Stimulated activated CD8-positive, alpha-beta memory T cell treated with anti-CD3 and anti-CD28 coated beads, Interleukin-4, amount 100 ng/mL, for 48 hours (primary cell): ENCODE results near the gene NLRP2B.
"Not testable (repeated sequence)": the region's sequence is repeated elsewhere in the genome, so short reads cannot be mapped to it uniquely, and the experiment has no call there.

Experiments used
- DNase-seq: peaks from one replicate; pipeline ENCODE4 v3.0.0-alpha.2; 2020

The NLRP2B gene

GRCh38 chrX:57680160-57680559 is at the start of gene NLRP2B:
Gene NLRP2B, minus strand, starts transcription at chrX:57680260.
- no peak for DNase-seq

GRCh38 chrX:57725995-57726394 is 45.9 kb upstream of the NLRP2B start:
- DNase-seq: not testable (repeated sequence)

GRCh38 chrX:57681341-57681740 is 1.3 kb upstream of the NLRP2B start:
- no peak for DNase-seq

GRCh38 chrX:57678686-57679428 is 1.2 kb downstream of the NLRP2B start:
- DNase-seq: no peak

- DNase-seq: no peak
Measured at GRCh38 chrX:57677132-57677858, 2.8 kb downstream of the NLRP2B start.

- DNase-seq: no peak
Measured at GRCh38 chrX:57675320-57675719, 4.7 kb downstream of the NLRP2B start.

- DNase-seq: no peak
Measured at GRCh38 chrX:57674861-57675260, 5.2 kb downstream of the NLRP2B start.

GRCh38 chrX:57669961-57670360 is 10.1 kb downstream of the NLRP2B start:
- no peak for DNase-seq

GRCh38 chrX:57667010-57667409 is 13.1 kb downstream of the NLRP2B start:
- DNase-seq: no peak

GRCh38 chrX:57655065-57655464 is 25.0 kb downstream of the NLRP2B start:
- no peak for DNase-seq

GRCh38 chrX:57652705-57653104 is 27.4 kb downstream of the NLRP2B start:
- DNase-seq: no peak

- DNase-seq: no peak
Measured at GRCh38 chrX:57651169-57651919, 28.7 kb downstream of the NLRP2B start.

GRCh38 chrX:57647020-57647419 is 33.0 kb downstream of the NLRP2B start:
- DNase-seq: no peak

- no peak for DNase-seq
Measured at GRCh38 chrX:57643698-57644097, 36.4 kb downstream of the NLRP2B start.

- DNase-seq: no peak
Measured at GRCh38 chrX:57641338-57641737, 38.7 kb downstream of the NLRP2B start.

- no peak for DNase-seq
Measured at GRCh38 chrX:57640674-57641016, 39.4 kb downstream of the NLRP2B start.

GRCh38 chrX:57629438-57629837 is 50.6 kb downstream of the NLRP2B start:
- DNase-seq: not testable (repeated sequence)
